Esophagus squamous epithelium (tissue), 5 donors: Measurements from ENCODE around the gene TMED8. TPM values are rescaled to one million over a fixed set of nuclear protein-coding genes. Genes with fewer than 3 reads are reported as not detected.

Source experiments
- DNase-seq: peaks from one replicate; lab custom pipeline; 2025; lab: John Stamatoyannopoulos, UW
- H3K27ac ChIP-seq, 4 donors: fragments of 200-600 bp; sonication (generic); one replicate each; pipeline ENCODE4 v1.5.1; 2016 to 2019; ENCODE audit warnings: mild to moderate bottlenecking in 1 of 4
- H3K27me3 ChIP-seq, 4 donors: fragments of 200-600 bp; sonication (generic); 1 replicate in 3 of 4; 2 replicates in 1 of 4; pipeline versions ENCODE4 v1.5.1 to v1.6.0; 2017 to 2021; ENCODE audit warnings: antibody characterized with exemption in 1 of 4
- H3K36me3 ChIP-seq, 3 donors: fragments of 200-600 bp; sonication (generic); one replicate each; pipeline ENCODE4 v1.5.1; 2016 to 2019
- H3K4me1 ChIP-seq, 3 donors: fragments of 200-600 bp; sonication (generic); one replicate each; pipeline ENCODE4 v1.5.1; 2017 to 2019
- H3K4me3 ChIP-seq, 4 donors: fragments of 200-600 bp; sonication (generic); 1 replicate in 3 of 4; 2 replicates in 1 of 4; pipeline ENCODE4 v1.5.1; 2016 to 2019; ENCODE audit warnings: mild to moderate bottlenecking in 2 of 4, moderate library complexity in 1 of 4
- H3K9me3 ChIP-seq, 3 donors: fragments of 200-600 bp; sonication (generic); one replicate each; pipeline ENCODE4 v1.5.1; 2016 to 2019
- POLR2A ChIP-seq, 4 donors: fragments of 450-650 bp; IDR thresholded peaks; one replicate each; pipeline ENCODE4 v1.6.1; 2017; ENCODE audit warnings: antibody characterized with exemption in 4 of 4, mild to moderate bottlenecking in 4 of 4, moderate library complexity in 3 of 4
- WGBS, 2 donors: methylation state at CpG; one replicate each; pipeline ENCODE4 v1.1.5; 2018; 5-methylcytosine and 5-hydroxymethylcytosine counted together
- intact Hi-C: fragments of 100-400 bp; cut with DNase I; formaldehyde crosslinking; loops from one replicate; pipeline ENCODE4 v1.15.0; 2022
- total RNA-seq, 4 donors: library from RNA; depleted of rRNA; stranded (reverse); fragments of >200 nt; gene quantifications; one replicate each; pipeline ENCODE4 v1.1.0, GENCODE V29; 2016
- TF ChIP-seq, protein P1 (sequence below), 6 experiments: fragments of 450-650 bp in 4 of 6; fragments of 200-600 bp in 2 of 6; sonication (generic) in 2 of 6; IDR thresholded peaks; one replicate each; pipeline ENCODE4 v1.5.1; 2016 to 2019; ENCODE audit warnings: antibody characterized with exemption in 6 of 6, mild to moderate bottlenecking in 4 of 6, moderate library complexity in 4 of 6
- donor health status: DM: yes; HTN: yes; CAD: no.

TMED8 gene
- total RNA-seq, 4 donors from 2014 or later = 4.4 to 9.3 (median 8.0) TPM

DNA sequence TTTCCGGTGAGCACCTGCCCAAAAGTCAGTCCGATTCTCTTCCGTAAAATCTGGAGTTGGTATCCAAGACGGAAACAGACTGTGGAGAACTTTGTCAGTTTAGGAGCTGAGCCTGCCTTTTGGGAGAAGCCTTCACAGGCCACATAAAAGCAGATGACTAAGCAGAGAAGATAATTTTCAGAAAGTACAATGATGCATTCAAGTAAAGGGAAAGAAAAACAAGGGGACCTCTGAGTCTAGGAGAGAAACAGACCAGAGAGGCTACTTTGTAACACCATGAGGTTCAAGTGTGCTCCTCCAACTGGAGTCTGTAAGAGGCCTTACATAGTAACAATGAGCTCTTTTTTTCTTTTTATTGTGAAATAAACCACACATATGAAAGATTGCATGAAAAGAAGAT lies 21.1 kb downstream of the TMED8 start:
- Histone ChIP-seq H3K27me3 (no peaks in the 10 kb centered on the region), H3K36me3 (peaks cover 0 to 2% (median 0%) of the 10 kb centered on the region in 3 donors), H3K4me1 (no peaks in the 10 kb centered on the region), H3K4me3 (no peak overlapping the region), H3K27ac (no peak overlapping the region), H3K9me3 (no peaks in the 10 kb centered on the region)
- no peak for TF ChIP-seq POLR2A (IDR thresholded peaks at IDR 0.05)
- TF ChIP-seq, protein P1, sequence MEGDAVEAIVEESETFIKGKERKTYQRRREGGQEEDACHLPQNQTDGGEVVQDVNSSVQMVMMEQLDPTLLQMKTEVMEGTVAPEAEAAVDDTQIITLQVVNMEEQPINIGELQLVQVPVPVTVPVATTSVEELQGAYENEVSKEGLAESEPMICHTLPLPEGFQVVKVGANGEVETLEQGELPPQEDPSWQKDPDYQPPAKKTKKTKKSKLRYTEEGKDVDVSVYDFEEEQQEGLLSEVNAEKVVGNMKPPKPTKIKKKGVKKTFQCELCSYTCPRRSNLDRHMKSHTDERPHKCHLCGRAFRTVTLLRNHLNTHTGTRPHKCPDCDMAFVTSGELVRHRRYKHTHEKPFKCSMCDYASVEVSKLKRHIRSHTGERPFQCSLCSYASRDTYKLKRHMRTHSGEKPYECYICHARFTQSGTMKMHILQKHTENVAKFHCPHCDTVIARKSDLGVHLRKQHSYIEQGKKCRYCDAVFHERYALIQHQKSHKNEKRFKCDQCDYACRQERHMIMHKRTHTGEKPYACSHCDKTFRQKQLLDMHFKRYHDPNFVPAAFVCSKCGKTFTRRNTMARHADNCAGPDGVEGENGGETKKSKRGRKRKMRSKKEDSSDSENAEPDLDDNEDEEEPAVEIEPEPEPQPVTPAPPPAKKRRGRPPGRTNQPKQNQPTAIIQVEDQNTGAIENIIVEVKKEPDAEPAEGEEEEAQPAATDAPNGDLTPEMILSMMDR (IDR thresholded peaks at IDR 0.05) = no peak
- 92 to 98% methylated on average over 4 of the region's 4 CpGs for WGBS, 2 donors
- DNase-seq = no peak
- intact Hi-C loops = no loop called here

DNA sequence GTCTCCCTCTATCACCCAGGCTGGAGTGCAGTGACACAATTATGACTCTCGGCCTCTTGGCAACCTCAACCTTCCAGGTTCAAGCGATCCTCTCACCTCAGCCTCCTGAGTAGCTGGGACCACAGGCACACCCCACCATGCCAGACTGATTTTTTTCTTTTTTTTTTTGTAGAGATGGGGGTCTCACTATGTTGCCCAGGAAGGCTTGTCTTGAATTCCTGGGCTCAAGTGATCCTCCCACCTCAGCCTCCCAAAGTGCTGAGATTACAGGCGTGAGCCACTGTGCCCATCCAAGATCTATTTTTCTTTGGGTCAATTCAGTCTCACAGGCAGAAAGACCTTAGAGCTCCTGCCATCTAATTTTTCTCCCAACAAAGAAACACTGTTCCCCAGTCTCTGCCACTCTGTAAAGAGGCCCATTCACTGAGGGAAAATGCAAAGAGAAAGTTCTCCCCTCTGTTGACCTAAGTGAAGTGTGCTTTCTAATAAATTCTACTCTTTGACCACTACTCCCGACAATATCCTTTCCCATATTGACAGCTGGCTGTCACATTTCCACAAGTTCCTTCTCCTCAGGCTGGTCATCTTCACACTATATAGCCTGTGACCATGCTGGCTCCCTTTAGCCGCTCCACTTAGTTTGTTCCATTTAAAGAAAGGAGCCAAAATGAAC lies 23.3 kb downstream of the TMED8 start:
- Histone ChIP-seq H3K4me1 (no peaks in the 10 kb centered on the region), H3K36me3 (peaks cover 0 to 23% (median 0%) of the 10 kb centered on the region in 3 donors), H3K27me3 (no peaks in the 10 kb centered on the region), H3K4me3 (no peak overlapping the region), H3K9me3 (no peaks in the 10 kb centered on the region), H3K27ac (no peak overlapping the region)
- no peak for TF ChIP-seq POLR2A (IDR thresholded peaks at IDR 0.05)
- TF ChIP-seq, protein P1 (IDR thresholded peaks at IDR 0.05) = no peak
- intact Hi-C loops = no loop called here
- no peak for DNase-seq
- 86 to 89% methylated on average over 4 to 5 of the region's 5 CpGs for WGBS, 2 donors

DNA sequence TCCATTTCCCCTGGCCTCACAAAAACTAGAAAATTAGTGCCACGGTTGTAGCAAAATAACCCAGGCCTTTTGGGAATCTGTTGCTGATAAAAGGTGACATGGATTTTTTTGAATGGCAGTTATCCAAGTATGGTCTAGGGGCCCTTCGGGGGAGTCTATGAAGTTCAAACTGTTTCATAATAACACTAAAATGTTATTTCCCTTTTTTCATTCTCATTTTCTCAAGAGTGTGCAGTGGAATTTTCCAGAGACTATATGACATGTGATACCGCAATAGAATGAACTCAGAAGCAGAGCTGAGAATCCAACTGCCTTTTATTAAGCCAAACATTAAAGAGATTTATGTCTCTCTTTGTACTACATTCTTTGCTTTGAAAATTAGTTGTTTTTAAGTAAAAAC lies 29.1 kb downstream of the TMED8 start:
- Histone ChIP-seq H3K36me3 (peaks cover 0 to 35% (median 0%) of the 10 kb centered on the region in 3 donors), H3K9me3 (no peaks in the 10 kb centered on the region), H3K27me3 (no peaks in the 10 kb centered on the region), H3K4me3 (no peak overlapping the region), H3K27ac (no peak overlapping the region), H3K4me1 (peaks cover 0 to 15% (median 0%) of the 10 kb centered on the region in 3 donors)
- intact Hi-C loops = no loop called here
- WGBS, 2 donors = 66 to 88% methylated on average over 3 of the region's 3 CpGs
- TF ChIP-seq, protein P1 (IDR thresholded peaks at IDR 0.05) = no peak
- no peak for TF ChIP-seq POLR2A (IDR thresholded peaks at IDR 0.05)
- no peak for DNase-seq

GRCh38 chr14:77346495-77346894 lies 30.4 kb downstream of the TMED8 start:
- no peaks in the 10 kb centered on the region for H3K27me3 ChIP-seq
- H3K9me3 ChIP-seq = no peaks in the 10 kb centered on the region
- peaks cover 0 to 15% (median 0%) of the 10 kb centered on the region in 3 donors for H3K4me1 ChIP-seq
- no peak overlapping the region for H3K4me3 ChIP-seq
- intact Hi-C loops = no loop called here
- H3K36me3 ChIP-seq = peaks cover 1 to 48% (median 3%) of the 10 kb centered on the region in 3 donors
- H3K27ac ChIP-seq = no peak overlapping the region
- WGBS, 2 donors = 75 to 80% methylated on average over 2 of the region's 2 CpGs
- TF ChIP-seq, protein P1 (IDR thresholded peaks at IDR 0.05) = no peak
- no peak for TF ChIP-seq POLR2A (IDR thresholded peaks at IDR 0.05)
- no peak for DNase-seq

GRCh38 chr14:77344377-77344996 lies 32.4 kb downstream of the TMED8 start:
- H3K9me3 ChIP-seq = no peaks in the 10 kb centered on the region
- 60 to 83% methylated on average over 2 to 3 of the region's 3 CpGs for WGBS, 2 donors
- intact Hi-C loops = no loop called here
- TF ChIP-seq POLR2A (IDR thresholded peaks at IDR 0.05) = no peak
- TF ChIP-seq, protein P1 (IDR thresholded peaks at IDR 0.05) = no peak
- no peak overlapping the region for H3K4me3 ChIP-seq
- DNase-seq = no peak
- H3K27me3 ChIP-seq = no peaks in the 10 kb centered on the region
- H3K4me1 ChIP-seq = peaks cover 0 to 15% (median 0%) of the 10 kb centered on the region in 3 donors
- H3K36me3 ChIP-seq = peaks cover 6 to 52% (median 6%) of the 10 kb centered on the region in 3 donors
- H3K27ac ChIP-seq = no peak overlapping the region
